ENCODE measurements around the gene FGF14. TPM values are rescaled to one million over a fixed set of nuclear protein-coding genes. Genes with fewer than 3 reads are reported as not detected.
A peak's percentile ranks its signal among the peaks of the same experiment; 100 is the strongest.

FGF14 gene
- total RNA-seq, 1 donor from 2014 or later = 1.7 TPM

- DNase-seq (ENCODE audit: low read depth, low spot score) = no peak
- H3K4me1 Mint-ChIP-seq = no peaks in the 10 kb centered on the region
- no peak overlapping the region for H3K27ac Mint-ChIP-seq (ENCODE audit: unreplicated experiment)
- no peak overlapping the region for H3K4me3 Mint-ChIP-seq
- H3K27me3 Mint-ChIP-seq (ENCODE audit: low read depth) = peaks cover 23% of the 10 kb centered on the region
- TF ChIP-seq, protein P1, sequence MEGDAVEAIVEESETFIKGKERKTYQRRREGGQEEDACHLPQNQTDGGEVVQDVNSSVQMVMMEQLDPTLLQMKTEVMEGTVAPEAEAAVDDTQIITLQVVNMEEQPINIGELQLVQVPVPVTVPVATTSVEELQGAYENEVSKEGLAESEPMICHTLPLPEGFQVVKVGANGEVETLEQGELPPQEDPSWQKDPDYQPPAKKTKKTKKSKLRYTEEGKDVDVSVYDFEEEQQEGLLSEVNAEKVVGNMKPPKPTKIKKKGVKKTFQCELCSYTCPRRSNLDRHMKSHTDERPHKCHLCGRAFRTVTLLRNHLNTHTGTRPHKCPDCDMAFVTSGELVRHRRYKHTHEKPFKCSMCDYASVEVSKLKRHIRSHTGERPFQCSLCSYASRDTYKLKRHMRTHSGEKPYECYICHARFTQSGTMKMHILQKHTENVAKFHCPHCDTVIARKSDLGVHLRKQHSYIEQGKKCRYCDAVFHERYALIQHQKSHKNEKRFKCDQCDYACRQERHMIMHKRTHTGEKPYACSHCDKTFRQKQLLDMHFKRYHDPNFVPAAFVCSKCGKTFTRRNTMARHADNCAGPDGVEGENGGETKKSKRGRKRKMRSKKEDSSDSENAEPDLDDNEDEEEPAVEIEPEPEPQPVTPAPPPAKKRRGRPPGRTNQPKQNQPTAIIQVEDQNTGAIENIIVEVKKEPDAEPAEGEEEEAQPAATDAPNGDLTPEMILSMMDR (conservative IDR thresholded peaks at IDR 0.05) = no peak
- H3K36me3 Mint-ChIP-seq (ENCODE audit: low read depth) = no peaks in the 10 kb centered on the region
- peaks cover 3% of the 10 kb centered on the region for H3K9me3 Mint-ChIP-seq
Observed at GRCh38 chr13:101942535-101943157, 459.2 kb downstream of the FGF14 start.

DNA sequence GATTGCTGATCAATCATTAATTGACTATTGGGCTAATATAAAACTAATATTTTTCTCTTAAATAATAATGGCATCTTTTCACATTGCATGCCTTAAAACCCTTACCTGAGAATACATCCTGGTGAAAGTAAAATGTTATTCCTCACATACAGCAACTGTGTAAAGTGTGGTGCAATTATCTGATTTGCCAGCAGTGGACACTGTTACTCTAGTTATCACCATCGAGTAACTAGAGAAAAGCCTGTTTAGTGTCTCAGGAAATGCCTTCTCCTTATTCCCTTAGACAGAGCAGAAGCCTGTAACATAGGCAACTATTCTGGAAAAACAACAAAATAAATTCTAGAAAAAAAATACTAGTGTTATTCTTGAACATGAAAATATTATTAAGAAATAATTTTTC, 459.8 kb downstream of the FGF14 start:
- peak; percentile 24 for DNase-seq (ENCODE audit: low read depth, low spot score)

DNA sequence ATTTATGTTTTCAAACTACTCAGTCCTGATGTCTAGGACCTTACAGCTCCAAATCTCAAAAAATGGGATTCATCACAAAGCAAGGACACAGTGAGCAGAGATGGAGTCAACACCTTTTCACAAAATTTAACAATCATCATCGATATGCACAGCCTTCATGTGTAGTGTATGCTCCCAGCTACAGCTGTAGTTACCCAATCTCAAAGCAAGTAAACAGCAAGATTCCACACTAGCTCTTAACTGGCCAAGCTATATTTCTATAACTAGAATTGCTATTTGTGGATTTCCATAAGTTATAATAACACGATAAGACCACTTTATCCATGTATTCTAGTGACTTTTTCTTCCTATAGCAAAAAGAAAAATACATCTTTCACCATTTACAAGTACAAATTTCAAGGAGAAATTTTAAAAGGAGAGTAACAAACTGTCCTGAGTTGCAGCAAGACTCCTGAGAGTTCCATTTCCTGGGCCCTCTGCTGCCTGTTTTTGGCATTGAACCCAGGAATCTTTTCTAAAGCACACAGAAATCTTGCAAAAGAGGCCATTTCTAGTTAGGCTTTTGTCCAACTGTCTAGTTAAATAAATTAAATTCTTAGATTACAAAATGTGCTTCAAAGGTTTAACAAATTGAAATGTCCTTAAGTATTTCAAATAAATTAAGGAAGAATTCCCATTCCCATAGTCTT, 460.6 kb downstream of the FGF14 start:
- no peaks in the 10 kb centered on the region for H3K4me1 Mint-ChIP-seq
- no peak for DNase-seq (ENCODE audit: low read depth, low spot score)
- TF ChIP-seq, protein P1 (conservative IDR thresholded peaks at IDR 0.05) = peak; percentile 51
- no peak overlapping the region for H3K27ac Mint-ChIP-seq (ENCODE audit: unreplicated experiment)
- no peaks in the 10 kb centered on the region for H3K36me3 Mint-ChIP-seq (ENCODE audit: low read depth)
- no peak overlapping the region for H3K4me3 Mint-ChIP-seq
- H3K27me3 Mint-ChIP-seq (ENCODE audit: low read depth) = peaks cover 34% of the 10 kb centered on the region
- no peaks in the 10 kb centered on the region for H3K9me3 Mint-ChIP-seq

More for the DNA sequence above, 459.8 kb downstream of the FGF14 start:
- Mint-ChIP-seq H3K4me1 (no peaks in the 10 kb centered on the region), H3K4me3 (no peak overlapping the region), H3K9me3 (no peaks in the 10 kb centered on the region), H3K36me3 (ENCODE audit: low read depth) (no peaks in the 10 kb centered on the region), H3K27ac (ENCODE audit: unreplicated experiment) (no peak overlapping the region), H3K27me3 (ENCODE audit: low read depth) (peaks cover 27% of the 10 kb centered on the region)
- TF ChIP-seq, protein P1 (conservative IDR thresholded peaks at IDR 0.05) = peak; percentile 79

DNA sequence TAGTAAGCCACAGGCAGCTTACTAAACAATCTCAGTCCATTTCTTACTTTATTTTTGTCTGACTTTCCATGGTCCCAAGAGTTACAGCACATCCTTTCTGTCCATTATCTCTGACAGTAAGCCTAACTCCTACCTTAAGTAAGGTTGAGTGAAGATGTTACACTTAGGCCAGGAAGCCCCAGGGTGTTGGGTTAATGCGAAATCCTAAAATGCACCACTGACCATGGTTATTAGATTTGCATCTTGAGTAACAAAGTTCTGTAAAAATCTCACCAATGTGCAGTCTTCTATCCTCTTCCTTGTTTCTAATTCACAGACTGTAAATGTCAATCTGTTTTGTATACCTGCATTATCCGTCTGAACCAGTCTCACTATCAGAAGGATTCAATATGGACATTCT, 462.5 kb downstream of the FGF14 start:
- TF ChIP-seq, protein P1 (conservative IDR thresholded peaks at IDR 0.05) = no peak

GRCh38 chr13:101935828-101936227, 466.0 kb downstream of the FGF14 start:
- DNase-seq (ENCODE audit: low read depth, low spot score) = no peak
- H3K27me3 Mint-ChIP-seq (ENCODE audit: low read depth) = peaks cover 63% of the 10 kb centered on the region
- no peaks in the 10 kb centered on the region for H3K9me3 Mint-ChIP-seq
- H3K27ac Mint-ChIP-seq (ENCODE audit: unreplicated experiment) = no peak overlapping the region
- H3K4me1 Mint-ChIP-seq = no peaks in the 10 kb centered on the region
- H3K4me3 Mint-ChIP-seq = no peak overlapping the region
- TF ChIP-seq, protein P1 (conservative IDR thresholded peaks at IDR 0.05) = no peak
- H3K36me3 Mint-ChIP-seq (ENCODE audit: low read depth) = no peaks in the 10 kb centered on the region

More for the DNA sequence above, 462.5 kb downstream of the FGF14 start:
- no peak for DNase-seq (ENCODE audit: low read depth, low spot score)
- no peaks in the 10 kb centered on the region for H3K9me3 Mint-ChIP-seq
- no peaks in the 10 kb centered on the region for H3K4me1 Mint-ChIP-seq
- H3K27me3 Mint-ChIP-seq (ENCODE audit: low read depth) = peaks cover 48% of the 10 kb centered on the region
- no peak overlapping the region for H3K4me3 Mint-ChIP-seq
- H3K36me3 Mint-ChIP-seq (ENCODE audit: low read depth) = no peaks in the 10 kb centered on the region
- no peak overlapping the region for H3K27ac Mint-ChIP-seq (ENCODE audit: unreplicated experiment)

All from neural crest cell (in vitro differentiated cells).